SK-N-SH treated with all-trans-retinoic acid at 6 μM for 48 hours (cell line): ENCODE results near the gene IL31.

Experiments used
- ATAC-seq: fragments of 200-7000 bp; cut with Tn5 transposase; 3 replicates; pipeline ENCODE4 v1.9.1; 2020; ENCODE audit warnings: mild to moderate bottlenecking, moderate library complexity
- ARNTL ChIP-seq: fragments of 450-650 bp; formaldehyde crosslinking; IDR thresholded peaks from 2 replicates; pipeline ENCODE4 v1.5.0; 2020; ENCODE audit warnings: low read depth, mild to moderate bottlenecking, moderate library complexity, borderline replicate concordance
- CSDC2 ChIP-seq: fragments of 250-450 bp; sonication (Bioruptor Pico); IDR thresholded peaks from 2 replicates; pipeline ENCODE4 v1.5.0; 2020; ENCODE audit warnings: mild to moderate bottlenecking, moderate library complexity
- CSRNP3 ChIP-seq: fragments of 250-450 bp; sonication (Bioruptor Pico); IDR thresholded peaks from 2 replicates; pipeline ENCODE4 v1.5.1; 2021; ENCODE audit warnings: mild to moderate bottlenecking, moderate library complexity
- GLIS3 ChIP-seq: fragments of 250-450 bp; sonication (Bioruptor Pico); IDR thresholded peaks from 2 replicates; pipeline ENCODE4 v1.5.0; 2020; ENCODE audit warnings: mild to moderate bottlenecking, moderate library complexity
- ISL1 ChIP-seq: fragments of 250-450 bp; sonication (Bioruptor Pico); IDR thresholded peaks from 2 replicates; pipeline ENCODE4 v2.1.2; 2022; ENCODE audit warnings: mild to moderate bottlenecking, moderate library complexity
- OSR1 ChIP-seq: fragments of 250-450 bp; sonication (Bioruptor Pico); IDR thresholded peaks from 2 replicates; pipeline ENCODE4 v1.8.0; 2022; ENCODE audit warnings: moderate library complexity, mild to moderate bottlenecking, inconsistent platforms
- PATZ1 ChIP-seq: fragments of 250-450 bp; sonication (Bioruptor Pico); IDR thresholded peaks from 2 replicates; pipeline ENCODE4 v1.8.0; 2020; ENCODE audit warnings: mild to moderate bottlenecking, moderate library complexity, borderline replicate concordance
- PPARA ChIP-seq: fragments of 250-450 bp; sonication (Bioruptor Pico); IDR thresholded peaks from 2 replicates; pipeline ENCODE4 v1.5.0; 2020; ENCODE audit warnings: mild to moderate bottlenecking, borderline replicate concordance
- RARB ChIP-seq: fragments of 250-450 bp; sonication (Bioruptor Pico); IDR thresholded peaks from 2 replicates; pipeline ENCODE4 v1.8.0; 2021; ENCODE audit warnings: mild to moderate bottlenecking, moderate library complexity
- SNAI2 ChIP-seq: fragments of 250-450 bp; sonication (Bioruptor Pico); IDR thresholded peaks from 2 replicates; pipeline ENCODE4 v1.5.0; 2020; ENCODE audit warnings: mild to moderate bottlenecking, moderate library complexity
- TCF4 ChIP-seq: fragments of 250-450 bp; sonication (Bioruptor Pico); IDR thresholded peaks from 2 replicates; pipeline ENCODE4 v1.8.0; 2021; ENCODE audit warnings: mild to moderate bottlenecking, moderate library complexity, borderline replicate concordance
- TOX ChIP-seq: fragments of 250-450 bp; sonication (Bioruptor Pico); IDR thresholded peaks from 2 replicates; pipeline ENCODE4 v1.8.0; 2021; ENCODE audit warnings: mild to moderate bottlenecking, moderate library complexity, borderline replicate concordance
- ZC3H10 ChIP-seq: fragments of 250-450 bp; sonication (Bioruptor Pico); IDR thresholded peaks from 2 replicates; pipeline ENCODE4 v1.5.1; 2021; ENCODE audit warnings: mild to moderate bottlenecking, moderate library complexity
- ZFP30 ChIP-seq: fragments of 450-650 bp; formaldehyde crosslinking; IDR thresholded peaks from 2 replicates; pipeline ENCODE4 v1.5.0; 2022; ENCODE audit warnings: mild to moderate bottlenecking, moderate library complexity
- ZNF565 ChIP-seq: fragments of 450-650 bp; formaldehyde crosslinking; conservative IDR thresholded peaks from 2 replicates; pipeline ENCODE4 v1.5.0; 2020; ENCODE audit warnings: low read depth, mild to moderate bottlenecking, moderate library complexity
- ZNF70 ChIP-seq: fragments of 450-650 bp; formaldehyde crosslinking; IDR thresholded peaks from 2 replicates; pipeline ENCODE4 v1.5.0; 2020; ENCODE audit warnings: mild to moderate bottlenecking, moderate library complexity
- ZNF8 ChIP-seq: fragments of 450-650 bp; formaldehyde crosslinking; IDR thresholded peaks from 2 replicates; pipeline ENCODE4 v1.5.0; 2020; ENCODE audit warnings: mild to moderate bottlenecking, moderate library complexity
- TF ChIP-seq, protein P1 (sequence below): fragments of 250-450 bp; sonication (Bioruptor Pico); IDR thresholded peaks from 2 replicates; pipeline ENCODE4 v1.5.0; 2020; ENCODE audit warnings: mild to moderate bottlenecking, moderate library complexity
- TF ChIP-seq, protein P2 (sequence below): fragments of 250-450 bp; sonication (Bioruptor Pico); IDR thresholded peaks from 2 replicates; pipeline ENCODE4 v1.5.1; 2020; ENCODE audit warnings: low read depth, mild to moderate bottlenecking, moderate library complexity

The IL31 gene

DNA sequence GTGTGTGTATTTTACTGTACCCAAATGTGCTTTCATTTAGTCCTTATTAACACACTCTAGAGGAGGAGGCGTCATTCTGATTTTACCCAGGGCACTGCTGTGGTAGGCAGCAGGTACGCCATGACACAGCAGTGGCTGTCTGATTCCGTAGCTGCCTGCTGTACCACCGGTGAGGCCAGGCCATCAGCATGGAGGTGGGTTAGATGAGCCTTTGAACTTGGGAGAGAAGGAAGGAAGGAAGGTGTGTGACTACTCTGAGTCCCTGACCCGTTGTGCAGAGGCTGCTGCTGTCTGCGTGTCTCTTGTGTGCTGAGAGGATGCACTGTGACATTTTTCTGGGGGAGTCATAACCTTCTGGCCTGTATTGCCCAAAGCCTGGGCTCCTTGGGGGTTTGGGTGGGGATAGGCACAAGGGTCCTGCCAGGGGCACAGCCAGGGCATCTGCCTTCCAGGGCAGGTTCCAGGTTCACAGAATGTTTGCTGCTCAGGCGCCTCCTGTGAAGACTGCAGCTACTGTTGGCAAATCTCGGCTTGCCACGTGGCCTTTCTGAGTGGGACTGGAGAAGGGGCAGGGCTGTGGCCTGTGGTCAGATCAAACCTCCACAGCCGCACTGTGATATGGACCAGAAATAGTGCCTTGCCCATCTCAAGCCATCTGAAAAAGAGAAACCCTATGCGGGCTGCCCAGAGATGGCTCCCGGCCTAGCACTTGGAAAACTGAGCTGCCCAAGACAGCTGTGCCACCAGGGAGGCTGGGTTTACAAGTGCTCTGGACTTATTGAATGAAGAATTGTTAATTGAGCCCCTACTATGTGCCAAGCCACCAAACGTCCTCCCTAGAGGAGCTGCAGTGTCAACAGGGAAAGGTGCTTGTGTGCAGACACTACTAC is 48.3 kb downstream of the IL31 start:
- no peak for ATAC-seq
- no peak for TF ChIP-seq ZC3H10
- TF ChIP-seq ISL1 (CRISPR knock-in tag): no peak
- TF ChIP-seq PPARA (CRISPR knock-in tag): no peak
- no peak for TF ChIP-seq TOX (CRISPR knock-in tag)
- TF ChIP-seq ZFP30: no peak
- no peak for TF ChIP-seq TCF4 (CRISPR knock-in tag)
- TF ChIP-seq OSR1 (CRISPR knock-in tag): no peak
- TF ChIP-seq GLIS3 (CRISPR knock-in tag): no peak
- TF ChIP-seq ZNF565 (CRISPR knock-in tag): no peak
- TF ChIP-seq RARB (CRISPR knock-in tag): no peak
- no peak for TF ChIP-seq PATZ1 (CRISPR knock-in tag)
- no peak for TF ChIP-seq SNAI2 (CRISPR knock-in tag)
- no peak for TF ChIP-seq CSDC2 (CRISPR knock-in tag)
- TF ChIP-seq, all 23 proteins: peak for 0

- TF ChIP-seq ARNTL (CRISPR knock-in tag) (no peak), PPARA (CRISPR knock-in tag) (no peak), ZNF565 (CRISPR knock-in tag) (no peak), ZC3H10 (no peak), SNAI2 (CRISPR knock-in tag) (no peak), ZNF70 (no peak), ZNF8 (no peak), CSRNP3 (CRISPR knock-in tag) (no peak), PATZ1 (CRISPR knock-in tag) (no peak), OSR1 (CRISPR knock-in tag) (no peak), TCF4 (CRISPR knock-in tag) (no peak)
- TF ChIP-seq, protein P1, sequence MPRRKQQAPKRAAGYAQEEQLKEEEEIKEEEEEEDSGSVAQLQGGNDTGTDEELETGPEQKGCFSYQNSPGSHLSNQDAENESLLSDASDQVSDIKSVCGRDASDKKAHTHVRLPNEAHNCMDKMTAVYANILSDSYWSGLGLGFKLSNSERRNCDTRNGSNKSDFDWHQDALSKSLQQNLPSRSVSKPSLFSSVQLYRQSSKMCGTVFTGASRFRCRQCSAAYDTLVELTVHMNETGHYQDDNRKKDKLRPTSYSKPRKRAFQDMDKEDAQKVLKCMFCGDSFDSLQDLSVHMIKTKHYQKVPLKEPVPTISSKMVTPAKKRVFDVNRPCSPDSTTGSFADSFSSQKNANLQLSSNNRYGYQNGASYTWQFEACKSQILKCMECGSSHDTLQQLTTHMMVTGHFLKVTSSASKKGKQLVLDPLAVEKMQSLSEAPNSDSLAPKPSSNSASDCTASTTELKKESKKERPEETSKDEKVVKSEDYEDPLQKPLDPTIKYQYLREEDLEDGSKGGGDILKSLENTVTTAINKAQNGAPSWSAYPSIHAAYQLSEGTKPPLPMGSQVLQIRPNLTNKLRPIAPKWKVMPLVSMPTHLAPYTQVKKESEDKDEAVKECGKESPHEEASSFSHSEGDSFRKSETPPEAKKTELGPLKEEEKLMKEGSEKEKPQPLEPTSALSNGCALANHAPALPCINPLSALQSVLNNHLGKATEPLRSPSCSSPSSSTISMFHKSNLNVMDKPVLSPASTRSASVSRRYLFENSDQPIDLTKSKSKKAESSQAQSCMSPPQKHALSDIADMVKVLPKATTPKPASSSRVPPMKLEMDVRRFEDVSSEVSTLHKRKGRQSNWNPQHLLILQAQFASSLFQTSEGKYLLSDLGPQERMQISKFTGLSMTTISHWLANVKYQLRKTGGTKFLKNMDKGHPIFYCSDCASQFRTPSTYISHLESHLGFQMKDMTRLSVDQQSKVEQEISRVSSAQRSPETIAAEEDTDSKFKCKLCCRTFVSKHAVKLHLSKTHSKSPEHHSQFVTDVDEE (CRISPR knock-in tag): no peak
- no peak for ATAC-seq
Observed at GRCh38 chr12:122124370-122124769, 49.7 kb downstream of the IL31 start.

DNA sequence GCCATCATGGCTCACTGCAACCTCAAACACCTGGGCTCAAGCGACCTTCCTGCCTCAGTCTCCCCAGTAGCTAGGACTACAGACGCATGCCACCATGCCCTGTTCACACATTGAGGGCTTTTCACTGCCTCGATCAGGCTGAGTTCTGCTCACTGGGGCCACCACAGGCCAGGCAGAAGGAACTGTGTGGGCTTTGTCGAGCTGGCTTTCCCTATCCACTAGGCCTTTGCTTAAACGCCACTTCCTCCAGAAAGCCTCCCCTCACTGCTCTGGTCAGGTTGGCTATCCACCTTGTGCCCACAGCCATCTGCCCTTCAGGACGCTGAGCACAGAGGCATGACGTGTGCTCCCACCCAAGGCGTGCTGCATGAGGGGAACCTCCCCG is 50.3 kb downstream of the IL31 start:
- no peak for TF ChIP-seq PATZ1 (CRISPR knock-in tag)
- no peak for TF ChIP-seq CSRNP3 (CRISPR knock-in tag)
- TF ChIP-seq, protein P2, sequence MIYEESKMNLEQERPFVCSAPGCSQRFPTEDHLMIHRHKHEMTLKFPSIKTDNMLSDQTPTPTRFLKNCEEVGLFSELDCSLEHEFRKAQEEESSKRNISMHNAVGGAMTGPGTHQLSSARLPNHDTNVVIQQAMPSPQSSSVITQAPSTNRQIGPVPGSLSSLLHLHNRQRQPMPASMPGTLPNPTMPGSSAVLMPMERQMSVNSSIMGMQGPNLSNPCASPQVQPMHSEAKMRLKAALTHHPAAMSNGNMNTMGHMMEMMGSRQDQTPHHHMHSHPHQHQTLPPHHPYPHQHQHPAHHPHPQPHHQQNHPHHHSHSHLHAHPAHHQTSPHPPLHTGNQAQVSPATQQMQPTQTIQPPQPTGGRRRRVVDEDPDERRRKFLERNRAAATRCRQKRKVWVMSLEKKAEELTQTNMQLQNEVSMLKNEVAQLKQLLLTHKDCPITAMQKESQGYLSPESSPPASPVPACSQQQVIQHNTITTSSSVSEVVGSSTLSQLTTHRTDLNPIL (CRISPR knock-in tag): no peak
- TF ChIP-seq ZNF8: no peak
- TF ChIP-seq ZFP30: no peak
- TF ChIP-seq OSR1 (CRISPR knock-in tag): no peak
- no peak for TF ChIP-seq GLIS3 (CRISPR knock-in tag)
- TF ChIP-seq TOX (CRISPR knock-in tag): no peak
- TF ChIP-seq ZC3H10: no peak
- no peak for TF ChIP-seq CSDC2 (CRISPR knock-in tag)
- ATAC-seq: no peak
